Suprapubic skin (tissue), 4 donors: Measurements from ENCODE around the gene C4B. TPM values are rescaled to one million over a fixed set of nuclear protein-coding genes. Genes with fewer than 3 reads are reported as not detected.
"Not testable (repeated sequence)": the region's sequence is repeated elsewhere in the genome, so short reads cannot be mapped to it uniquely, and the experiment has no call there.

Experiments
- DNase-seq, 2 donors: peaks; one replicate each; pipeline ENCODE4 v3.0.0-alpha.2; 2019; ENCODE audit warnings: low spot score in 2 of 2
- H3K27ac ChIP-seq: fragments of 200-600 bp; sonication (generic); one replicate; pipeline ENCODE4 v1.5.1; 2019
- H3K27me3 ChIP-seq: fragments of 200-600 bp; sonication (generic); one replicate; pipeline ENCODE4 v1.5.1; 2019
- H3K36me3 ChIP-seq: fragments of 200-600 bp; sonication (generic); one replicate; pipeline ENCODE4 v1.5.1; 2019
- H3K4me1 ChIP-seq: fragments of 200-600 bp; sonication (generic); one replicate; pipeline ENCODE4 v1.5.1; 2019
- H3K4me3 ChIP-seq: fragments of 200-600 bp; sonication (generic); one replicate; pipeline ENCODE4 v1.5.1; 2019; ENCODE audit warnings: mild to moderate bottlenecking
- H3K9me3 ChIP-seq: fragments of 200-600 bp; sonication (generic); one replicate; pipeline ENCODE4 v1.5.1; 2019
- EP300 ChIP-seq: sonication (generic); formaldehyde crosslinking; IDR thresholded peaks from one replicate; pipeline ENCODE4 v1.6.1; 2017; ENCODE audit warnings: antibody characterized with exemption
- POLR2A ChIP-seq, 2 donors: fragments of 450-650 bp; IDR thresholded peaks; one replicate each; pipeline ENCODE4 v1.6.1; 2017; ENCODE audit warnings: antibody characterized with exemption in 2 of 2, mild to moderate bottlenecking in 2 of 2, moderate library complexity in 2 of 2
- POLR2AphosphoS5 ChIP-seq, 3 donors: sonication (generic); formaldehyde crosslinking; IDR thresholded peaks; one replicate each; pipeline ENCODE4 v1.6.1; 2017; ENCODE audit warnings: antibody characterized with exemption in 3 of 3
- WGBS: methylation state at CpG from one replicate; pipeline ENCODE4 v1.1.5; 2018; 5-methylcytosine and 5-hydroxymethylcytosine counted together
- total RNA-seq, 4 donors: library from RNA; depleted of rRNA; stranded (reverse); fragments of >200 nt; gene quantifications; one replicate each; pipeline ENCODE4 v1.1.0, GENCODE V29; 2016
- TF ChIP-seq, protein P1 (sequence below), 2 donors: fragments of 200-600 bp in 1 of 2; fragments of 450-650 bp in 1 of 2; sonication (generic) in 1 of 2; IDR thresholded peaks; one replicate each; pipeline ENCODE4 v1.5.1; 2016 to 2019; ENCODE audit warnings: antibody characterized with exemption in 2 of 2, mild to moderate bottlenecking in 1 of 2, moderate library complexity in 1 of 2

Gene C4B
- total RNA-seq, 4 donors from 2014 or later, result 1.3 to 9.4 (median 5.1) TPM

DNA sequence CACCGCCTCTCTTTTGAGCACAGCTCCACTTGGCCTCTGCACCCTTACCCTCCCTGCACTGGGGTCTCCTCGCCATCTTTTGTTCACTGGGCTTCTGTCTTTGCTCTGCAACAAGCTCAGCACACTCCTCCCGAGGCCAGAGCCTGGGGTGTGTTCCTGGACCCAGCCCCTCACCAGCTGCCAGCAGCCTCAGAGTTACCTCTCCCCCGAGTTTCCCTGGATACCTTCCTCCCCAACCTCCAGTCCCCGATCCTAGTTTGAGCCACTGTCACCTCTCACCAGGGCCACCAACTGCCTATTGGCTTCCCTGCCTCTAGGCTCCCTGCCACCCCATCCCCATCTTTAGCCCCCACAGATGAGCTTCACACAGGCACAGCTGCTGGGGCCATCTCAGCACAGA is 36.0 kb downstream of the C4B start:
- Histone ChIP-seq H3K27ac (peak overlapping the region; percentile 6), H3K4me1 (peaks cover 30% of the 10 kb centered on the region), H3K27me3 (no peaks in the 10 kb centered on the region), H3K36me3 (peaks cover 16% of the 10 kb centered on the region), H3K4me3 (no peak overlapping the region), H3K9me3 (no peaks in the 10 kb centered on the region)
- peak in 1 of 2 donors; percentile 50 for DNase-seq
- WGBS, result 71% methylated on average over 5 of the region's 5 CpGs
- TF ChIP-seq EP300, result no peak
- TF ChIP-seq, protein P1, sequence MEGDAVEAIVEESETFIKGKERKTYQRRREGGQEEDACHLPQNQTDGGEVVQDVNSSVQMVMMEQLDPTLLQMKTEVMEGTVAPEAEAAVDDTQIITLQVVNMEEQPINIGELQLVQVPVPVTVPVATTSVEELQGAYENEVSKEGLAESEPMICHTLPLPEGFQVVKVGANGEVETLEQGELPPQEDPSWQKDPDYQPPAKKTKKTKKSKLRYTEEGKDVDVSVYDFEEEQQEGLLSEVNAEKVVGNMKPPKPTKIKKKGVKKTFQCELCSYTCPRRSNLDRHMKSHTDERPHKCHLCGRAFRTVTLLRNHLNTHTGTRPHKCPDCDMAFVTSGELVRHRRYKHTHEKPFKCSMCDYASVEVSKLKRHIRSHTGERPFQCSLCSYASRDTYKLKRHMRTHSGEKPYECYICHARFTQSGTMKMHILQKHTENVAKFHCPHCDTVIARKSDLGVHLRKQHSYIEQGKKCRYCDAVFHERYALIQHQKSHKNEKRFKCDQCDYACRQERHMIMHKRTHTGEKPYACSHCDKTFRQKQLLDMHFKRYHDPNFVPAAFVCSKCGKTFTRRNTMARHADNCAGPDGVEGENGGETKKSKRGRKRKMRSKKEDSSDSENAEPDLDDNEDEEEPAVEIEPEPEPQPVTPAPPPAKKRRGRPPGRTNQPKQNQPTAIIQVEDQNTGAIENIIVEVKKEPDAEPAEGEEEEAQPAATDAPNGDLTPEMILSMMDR (IDR thresholded peaks at IDR 0.05), result no peak
- no peak for TF ChIP-seq POLR2A (IDR thresholded peaks at IDR 0.05)

DNA sequence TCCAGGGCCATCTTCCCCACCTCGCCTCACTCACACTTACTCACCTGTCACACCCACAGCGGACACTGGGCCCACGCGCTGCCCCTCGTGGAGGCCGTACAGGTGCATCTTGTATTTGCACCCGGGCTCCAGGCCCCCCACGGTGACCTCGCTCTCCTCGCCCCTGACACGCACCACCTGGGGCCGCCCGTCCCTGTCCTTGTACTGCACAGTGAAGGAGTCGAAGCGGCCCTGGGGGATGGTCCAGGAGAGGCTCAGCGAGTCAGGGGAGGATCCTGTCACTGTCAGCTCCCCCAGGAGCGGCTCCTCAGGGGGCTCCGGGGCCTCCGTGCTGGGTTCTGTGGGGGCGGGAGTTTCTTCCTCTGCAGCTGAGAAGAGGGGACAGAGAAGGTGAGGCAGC is 38.0 kb downstream of the C4B start:
- H3K4me3 ChIP-seq, result not testable (repeated sequence)
- H3K36me3 ChIP-seq, result peaks cover 18% of the 10 kb centered on the region
- 83% methylated on average over 20 of the region's 20 CpGs for WGBS

DNA sequence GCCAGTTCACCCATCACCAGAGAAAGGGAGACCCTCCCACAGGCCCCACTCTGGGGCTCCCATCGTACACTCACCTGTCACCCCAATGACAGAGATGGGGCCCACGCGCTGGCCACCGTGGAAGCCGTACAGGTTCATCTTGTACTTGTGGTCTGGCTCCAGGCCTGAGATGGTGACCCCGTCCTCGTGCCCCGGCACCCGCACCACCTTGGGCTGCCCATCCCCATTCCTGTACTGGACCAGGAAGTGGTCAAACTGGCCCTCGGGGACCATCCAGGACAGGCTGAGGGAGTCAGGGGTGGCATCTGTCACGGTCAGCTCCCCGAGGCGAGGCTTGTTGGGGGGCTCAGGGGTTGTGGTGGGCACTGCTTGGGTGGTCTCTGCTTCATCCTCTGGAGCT is 38.7 kb downstream of the C4B start:
- H3K4me3 ChIP-seq, H3K9me3 ChIP-seq, H3K4me1 ChIP-seq, H3K27ac ChIP-seq, H3K27me3 ChIP-seq, DNase-seq: not testable (repeated sequence)
- 98% methylated on average over 7 of the region's 13 CpGs for WGBS
- peaks cover 25% of the 10 kb centered on the region for H3K36me3 ChIP-seq

More for the DNA sequence above, 38.0 kb downstream of the C4B start:
- not testable (repeated sequence) for H3K27me3 ChIP-seq, H3K9me3 ChIP-seq, H3K27ac ChIP-seq
- H3K4me1 ChIP-seq, result peaks cover 12% of the 10 kb centered on the region
- DNase-seq, result peak in 1 of 2 donors; percentile 57

DNA sequence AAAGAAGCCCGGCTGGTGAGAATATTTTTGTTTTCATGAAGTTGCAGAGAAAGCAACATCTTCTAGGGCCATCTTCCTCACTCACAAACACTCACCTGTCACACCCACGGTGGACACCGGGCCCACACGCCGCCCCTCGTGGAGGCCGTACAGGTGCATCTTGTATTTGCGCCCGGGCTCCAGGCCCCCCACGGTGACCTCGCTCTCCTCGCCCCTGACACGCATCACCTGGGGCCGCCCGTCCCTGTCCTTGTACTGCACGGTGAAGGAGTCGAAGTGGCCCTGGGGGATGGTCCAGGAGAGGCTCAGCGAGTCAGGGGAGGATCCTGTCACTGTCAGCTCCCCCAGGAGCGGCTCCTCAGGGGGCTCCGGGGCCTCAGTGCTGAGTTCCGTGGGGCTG is 41.2 kb downstream of the C4B start:
- not testable (repeated sequence) for H3K27me3 ChIP-seq, H3K4me1 ChIP-seq, DNase-seq, H3K4me3 ChIP-seq, H3K9me3 ChIP-seq, H3K27ac ChIP-seq
- 86% methylated on average over 20 of the region's 21 CpGs for WGBS
- H3K36me3 ChIP-seq, result peaks cover 30% of the 10 kb centered on the region

DNA sequence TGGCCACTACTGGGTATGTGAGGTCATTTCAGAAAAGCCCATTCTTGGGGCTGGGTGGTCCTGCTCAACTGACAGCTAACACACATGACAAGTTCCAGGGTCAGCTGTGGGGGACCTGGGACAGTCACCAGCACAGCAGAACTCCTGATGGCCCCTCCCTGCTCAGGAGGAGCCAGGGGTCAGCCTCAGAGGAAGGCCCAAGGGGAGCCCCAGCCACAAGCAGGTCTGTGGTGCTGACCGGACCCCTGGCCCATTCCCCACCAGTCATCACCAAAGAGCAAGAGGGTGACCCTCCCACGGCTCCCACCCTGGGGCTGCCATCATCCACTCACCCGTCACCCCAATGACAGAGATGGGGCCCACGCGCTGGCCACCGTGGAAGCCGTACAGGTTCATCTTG is 41.7 kb downstream of the C4B start:
- peaks cover 33% of the 10 kb centered on the region for H3K36me3 ChIP-seq
- no peaks in the 10 kb centered on the region for H3K27me3 ChIP-seq
- DNase-seq, result peak in 1 of 2 donors; percentile 56
- TF ChIP-seq POLR2A (IDR thresholded peaks at IDR 0.05) (no peak), POLR2AphosphoS5 (IDR thresholded peaks at IDR 0.05) (no peak), EP300 (no peak)
- TF ChIP-seq, protein P1 (IDR thresholded peaks at IDR 0.05), result no peak
- H3K4me1 ChIP-seq, result no peaks in the 10 kb centered on the region
- H3K9me3 ChIP-seq, result no peaks in the 10 kb centered on the region
- 98% methylated on average over 7 of the region's 7 CpGs for WGBS
- H3K27ac ChIP-seq, result no peak overlapping the region
- no peak overlapping the region for H3K4me3 ChIP-seq

DNA sequence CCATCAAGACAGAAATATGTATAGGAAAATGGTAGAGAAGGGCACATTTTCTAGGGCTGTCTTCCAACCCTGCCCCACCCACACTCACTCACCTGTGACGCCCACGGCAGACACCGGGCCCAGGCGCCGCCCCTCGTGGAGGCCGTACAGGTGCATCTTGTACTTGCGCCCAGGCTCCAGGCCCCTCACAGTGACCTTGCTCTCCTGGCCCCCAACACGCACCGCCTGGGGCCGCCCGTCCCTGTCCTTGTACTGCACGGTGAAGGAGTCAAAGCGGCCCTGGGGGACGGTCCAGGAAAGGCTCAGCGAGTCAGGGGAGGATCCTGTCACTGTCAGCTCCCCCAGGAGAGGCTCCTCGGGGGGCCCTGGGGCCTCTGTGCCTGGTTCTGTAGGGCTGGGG is 43.4 kb downstream of the C4B start:
- H3K27ac ChIP-seq, result no peak overlapping the region
- no peak overlapping the region for H3K4me3 ChIP-seq
- DNase-seq, result peak in 1 of 2 donors; percentile 59
- H3K9me3 ChIP-seq, result no peaks in the 10 kb centered on the region
- TF ChIP-seq POLR2A (IDR thresholded peaks at IDR 0.05) (no peak), POLR2AphosphoS5 (IDR thresholded peaks at IDR 0.05) (no peak), EP300 (no peak)
- TF ChIP-seq, protein P1 (IDR thresholded peaks at IDR 0.05), result no peak
- H3K4me1 ChIP-seq, result no peaks in the 10 kb centered on the region
- peaks cover 34% of the 10 kb centered on the region for H3K36me3 ChIP-seq
- no peaks in the 10 kb centered on the region for H3K27me3 ChIP-seq
- WGBS, result 84% methylated on average over 16 of the region's 17 CpGs

DNA sequence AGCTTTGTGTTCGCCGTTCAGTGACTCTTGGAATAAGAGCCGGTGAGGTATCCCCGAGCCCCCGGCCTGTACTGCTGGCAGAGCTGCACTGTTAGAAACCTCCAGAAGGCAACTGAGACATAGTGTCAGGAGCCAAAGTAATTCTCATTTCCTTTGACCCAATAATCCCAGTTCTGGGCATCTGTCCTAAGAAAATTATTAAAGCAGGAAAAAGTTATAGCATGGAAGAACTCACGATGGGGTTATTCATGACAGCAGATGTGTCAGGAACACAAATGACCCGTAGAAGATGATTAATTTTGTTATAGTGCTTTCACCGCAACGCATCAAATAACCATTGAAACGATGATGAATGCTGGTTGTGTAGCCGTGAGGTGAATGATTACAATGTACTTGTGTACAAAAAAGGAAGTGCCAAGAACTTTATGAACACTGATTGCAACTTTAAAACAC is 43.9 kb downstream of the C4B start:
- Histone ChIP-seq H3K9me3 (no peaks in the 10 kb centered on the region), H3K4me1 (no peaks in the 10 kb centered on the region), H3K27ac (no peak overlapping the region), H3K4me3 (no peak overlapping the region), H3K36me3 (peaks cover 32% of the 10 kb centered on the region), H3K27me3 (no peaks in the 10 kb centered on the region)
- DNase-seq, result no peak
- no peak for TF ChIP-seq POLR2AphosphoS5 (IDR thresholded peaks at IDR 0.05)
- TF ChIP-seq, protein P1 (IDR thresholded peaks at IDR 0.05), result no peak
- TF ChIP-seq POLR2A (IDR thresholded peaks at IDR 0.05), result no peak
- no peak for TF ChIP-seq EP300
- 80% methylated on average over 11 of the region's 11 CpGs for WGBS
